ENCODE measurements around the gene UBAP1.

UBAP1 gene

DNA sequence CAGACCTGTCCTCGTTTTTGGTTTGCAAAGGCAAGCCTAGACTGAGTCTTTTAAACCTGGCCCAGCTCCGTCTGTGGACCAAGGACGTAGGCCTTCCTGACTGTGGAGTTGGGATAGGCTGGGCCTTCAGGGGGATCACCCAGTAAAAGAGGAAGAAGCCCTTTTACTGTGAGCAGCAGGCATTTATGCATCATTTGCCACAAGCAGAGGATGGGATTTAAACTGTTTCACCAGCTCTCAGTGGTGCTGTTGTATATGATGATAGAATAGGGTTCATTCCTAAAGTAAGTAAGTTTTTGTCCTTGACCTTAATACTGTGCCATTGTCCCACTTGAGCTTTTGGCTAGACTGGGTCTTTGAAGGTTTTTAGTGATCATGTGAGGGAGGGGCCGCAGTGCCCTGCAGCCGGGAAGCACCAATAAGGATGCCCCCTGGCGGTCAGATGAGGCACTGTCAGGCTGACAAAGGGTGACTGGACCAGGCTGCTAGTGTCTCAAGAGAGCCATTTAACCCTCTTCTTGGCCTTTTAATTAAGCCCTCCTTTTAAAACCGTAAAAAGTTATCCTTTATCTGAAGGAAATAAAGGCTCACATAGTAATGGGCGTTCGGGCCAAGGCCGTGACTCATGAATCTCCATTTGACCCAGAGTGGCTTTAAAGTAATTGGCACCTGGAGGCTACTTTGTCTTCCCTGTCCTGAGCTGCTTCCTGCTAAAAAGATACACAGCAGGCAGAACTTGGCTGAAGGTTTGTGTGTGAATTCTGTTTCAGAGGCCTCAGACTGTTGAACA lies 74.0 kb downstream of the UBAP1 start:
- no peaks in the 10 kb centered on the region for H3K9me3 ChIP-seq
- no peaks in the 10 kb centered on the region for H3K27me3 ChIP-seq
- H3K36me3 ChIP-seq = peaks cover 69% of the 10 kb centered on the region
- TF ChIP-seq, protein P1, sequence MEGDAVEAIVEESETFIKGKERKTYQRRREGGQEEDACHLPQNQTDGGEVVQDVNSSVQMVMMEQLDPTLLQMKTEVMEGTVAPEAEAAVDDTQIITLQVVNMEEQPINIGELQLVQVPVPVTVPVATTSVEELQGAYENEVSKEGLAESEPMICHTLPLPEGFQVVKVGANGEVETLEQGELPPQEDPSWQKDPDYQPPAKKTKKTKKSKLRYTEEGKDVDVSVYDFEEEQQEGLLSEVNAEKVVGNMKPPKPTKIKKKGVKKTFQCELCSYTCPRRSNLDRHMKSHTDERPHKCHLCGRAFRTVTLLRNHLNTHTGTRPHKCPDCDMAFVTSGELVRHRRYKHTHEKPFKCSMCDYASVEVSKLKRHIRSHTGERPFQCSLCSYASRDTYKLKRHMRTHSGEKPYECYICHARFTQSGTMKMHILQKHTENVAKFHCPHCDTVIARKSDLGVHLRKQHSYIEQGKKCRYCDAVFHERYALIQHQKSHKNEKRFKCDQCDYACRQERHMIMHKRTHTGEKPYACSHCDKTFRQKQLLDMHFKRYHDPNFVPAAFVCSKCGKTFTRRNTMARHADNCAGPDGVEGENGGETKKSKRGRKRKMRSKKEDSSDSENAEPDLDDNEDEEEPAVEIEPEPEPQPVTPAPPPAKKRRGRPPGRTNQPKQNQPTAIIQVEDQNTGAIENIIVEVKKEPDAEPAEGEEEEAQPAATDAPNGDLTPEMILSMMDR (IDR thresholded peaks at IDR 0.05; ENCODE audit: low read depth, low read length) = peak; percentile 98
- H3K4me3 ChIP-seq (ENCODE audit: low read depth, low read length) = no peak overlapping the region
- peaks cover 10% of the 10 kb centered on the region for H3K4me1 ChIP-seq
- DNase-seq = peak; percentile 77

DNA sequence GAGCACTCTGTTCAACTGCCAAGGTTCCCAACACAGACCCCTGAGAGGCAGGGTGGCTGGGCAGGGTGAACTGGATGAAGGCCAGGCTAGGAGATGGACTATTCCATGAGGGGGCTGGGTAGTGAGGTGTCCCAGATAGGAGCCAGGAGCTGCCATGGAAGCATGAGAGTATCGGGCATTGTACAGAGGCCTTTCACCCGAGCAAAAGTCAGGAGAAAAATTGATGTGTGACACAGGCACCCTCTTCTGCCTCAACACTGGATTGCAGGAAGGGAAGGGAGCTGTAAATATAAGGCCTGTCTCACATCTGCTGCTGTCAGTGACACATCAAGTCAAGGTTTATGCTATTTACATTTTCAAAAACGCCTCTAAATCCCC lies 74.6 kb downstream of the UBAP1 start:
- TF ChIP-seq, protein P1 (IDR thresholded peaks at IDR 0.05; ENCODE audit: low read depth, low read length) = peak; percentile 35
- H3K4me1 ChIP-seq = peaks cover 10% of the 10 kb centered on the region
- DNase-seq = peak; percentile 27
- no peak overlapping the region for H3K4me3 ChIP-seq (ENCODE audit: low read depth, low read length)
- no peaks in the 10 kb centered on the region for H3K9me3 ChIP-seq
- H3K27me3 ChIP-seq = no peaks in the 10 kb centered on the region
- H3K36me3 ChIP-seq = peaks cover 63% of the 10 kb centered on the region

DNA sequence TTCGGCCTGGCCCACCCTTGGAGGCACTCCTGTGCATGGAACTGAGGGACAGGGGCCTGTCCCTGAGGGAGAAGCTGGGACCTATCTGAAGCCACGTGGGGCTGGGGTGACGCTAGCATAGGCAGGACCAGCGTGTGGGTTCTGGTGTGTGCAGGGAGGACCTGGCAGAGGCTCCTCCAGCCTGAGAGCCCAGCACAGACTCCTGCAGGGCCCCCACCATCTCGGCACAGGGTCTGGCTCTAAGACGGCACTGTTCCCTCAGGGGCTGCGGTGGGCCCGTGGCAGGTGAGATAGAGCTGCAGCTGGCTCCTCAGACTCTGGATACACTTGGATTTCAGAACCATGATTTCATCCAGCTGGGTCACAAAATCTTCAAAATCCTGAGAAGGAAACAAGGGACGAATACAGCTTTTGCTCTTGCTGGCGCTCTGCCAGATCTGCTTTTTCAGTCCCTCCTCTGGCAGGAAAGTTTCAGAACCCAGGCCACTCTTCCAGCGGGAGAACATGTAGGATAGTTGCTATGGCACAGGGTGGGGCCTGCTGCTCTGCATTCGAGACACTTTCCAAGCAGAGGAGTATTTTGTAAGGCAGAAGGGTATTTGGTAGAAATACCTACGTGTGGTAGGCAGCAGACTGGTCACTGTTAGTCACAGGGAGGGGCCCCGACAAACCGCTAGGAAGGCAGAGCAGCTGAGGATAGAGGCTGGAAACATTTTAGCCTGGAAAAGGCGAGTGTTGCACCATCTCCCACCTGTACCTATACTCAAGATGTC lies 75.5 kb downstream of the UBAP1 start:
- Histone ChIP-seq H3K4me1 (peaks cover 10% of the 10 kb centered on the region), H3K9me3 (no peaks in the 10 kb centered on the region), H3K27me3 (no peaks in the 10 kb centered on the region), H3K36me3 (peaks cover 62% of the 10 kb centered on the region), H3K4me3 (ENCODE audit: low read depth, low read length) (no peak overlapping the region)
- DNase-seq = peak; percentile 66
- TF ChIP-seq, protein P1 (IDR thresholded peaks at IDR 0.05; ENCODE audit: low read depth, low read length) = no peak

- Histone ChIP-seq H3K4me1 (peaks cover 10% of the 10 kb centered on the region), H3K36me3 (peaks cover 60% of the 10 kb centered on the region), H3K4me3 (ENCODE audit: low read depth, low read length) (no peak overlapping the region), H3K9me3 (no peaks in the 10 kb centered on the region), H3K27me3 (no peaks in the 10 kb centered on the region)
- no peak for DNase-seq
- TF ChIP-seq, protein P1 (IDR thresholded peaks at IDR 0.05; ENCODE audit: low read depth, low read length) = no peak
These were observed 76.4 kb downstream of the UBAP1 start for GRCh38 chr9:34254966-34255825.

DNA sequence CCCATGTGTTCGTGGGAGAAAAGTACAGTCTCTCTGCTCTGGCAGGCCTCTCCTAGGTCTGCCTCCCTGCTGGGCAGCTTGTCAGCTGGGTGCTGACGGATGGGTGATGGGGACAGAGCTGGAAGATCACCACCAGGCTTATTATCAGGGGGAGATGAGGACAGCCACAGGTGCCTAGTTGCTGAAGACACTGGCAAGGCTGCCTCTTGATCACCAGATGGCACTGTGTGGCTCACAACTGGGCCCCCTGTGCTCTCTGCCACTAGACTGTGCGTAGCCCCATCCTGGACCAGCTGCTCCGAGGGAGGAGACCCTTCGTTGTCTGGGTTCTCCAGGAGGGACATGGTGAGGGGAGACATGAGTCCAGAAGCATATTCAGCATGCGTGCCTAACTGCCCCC lies 77.3 kb downstream of the UBAP1 start:
- peaks cover 10% of the 10 kb centered on the region for H3K4me1 ChIP-seq
- H3K4me3 ChIP-seq (ENCODE audit: low read depth, low read length) = no peak overlapping the region
- H3K36me3 ChIP-seq = peaks cover 51% of the 10 kb centered on the region
- H3K9me3 ChIP-seq = no peaks in the 10 kb centered on the region
- TF ChIP-seq, protein P1 (IDR thresholded peaks at IDR 0.05; ENCODE audit: low read depth, low read length) = peak; percentile 47
- no peaks in the 10 kb centered on the region for H3K27me3 ChIP-seq
- DNase-seq = peak; percentile 40

Data from BE2C (cell line).